HepG2 (cell line): ENCODE results near the gene ARFGAP1. TPM values are rescaled to one million over a fixed set of nuclear protein-coding genes. Genes with fewer than 3 reads are reported as not detected.

ENCODE experiments used
- ATAC-seq: fragments of 200-7000 bp; cut with Tn5 transposase; 3 replicates; pipeline ENCODE4 v1.9.1; 2020; ENCODE audit warnings: mild to moderate bottlenecking, moderate library complexity
- BruUV-seq: library from RNA; stranded (reverse); fragments of 400-500 nt; replicated peaks from 2 replicates; lab custom pipeline; 2021; lab: Mats Ljungman, UMichigan
- CTCF ChIA-PET: fragments of 300-600 bp; formaldehyde crosslinking; extraction: SDS; loops from one replicate; lab custom pipeline; 2021; ENCODE audit warnings: low total read pairs, inconsistent platforms, low intra/inter-chr PET ratio; lab: Yijun Ruan, JAX
- POLR2A ChIA-PET: fragments of 350-600 bp; sonication (Branson Sonifier 250); formaldehyde crosslinking; loops from one replicate; lab custom pipeline; 2020; ENCODE audit warnings: antibody characterized with exemption, inconsistent platforms; lab: Yijun Ruan, JAX
- DNase-seq: peaks from one replicate; pipeline ENCODE4 v3.0.0-alpha.2; 2015; ENCODE audit warnings: low spot score
- FAIRE-seq: peaks from 3 replicates; lab custom pipeline; 2011; peaks lifted over from hg19 to GRCh38; lab: Jason Lieb, UNC
- H2AFZ ChIP-seq: one replicate; pipeline ENCODE4 v1.6.1; 2011; ENCODE audit warnings: low read length, inconsistent platforms
- H3K27ac ChIP-seq: fragments of 300-600 bp; 3 replicates; pipeline ENCODE4 v1.8.0; 2011; ENCODE audit warnings: mixed run types, mild to moderate bottlenecking, mixed read lengths, low read length, inconsistent platforms; ENCODE audit not compliant: insufficient read depth; ENCODE audit errors: extremely low read length
- H3K27me3 ChIP-seq, 2 experiments: fragments of 200-600 bp in 1 of 2; 2 replicates in 1 of 2; 3 replicates in 1 of 2; pipeline versions ENCODE4 v1.6.0 to v1.8.0; 2011; ENCODE audit warnings: low read length in 2 of 2, mild to moderate bottlenecking in 2 of 2, moderate library complexity in 2 of 2, inconsistent platforms in 1 of 2; ENCODE audit not compliant: insufficient read depth in 2 of 2, control insufficient read depth in 1 of 2
- H3K36me3 ChIP-seq, 2 experiments: fragments of 200-600 bp in 1 of 2; replicated peaks in 1 of 2; 2 replicates in 1 of 2; 3 replicates in 1 of 2; pipeline versions ENCODE4 v1.5.1 to v1.8.0; 2011; ENCODE audit warnings: low read length in 2 of 2, inconsistent platforms in 1 of 2; ENCODE audit not compliant: insufficient read depth in 2 of 2, control insufficient read depth in 1 of 2
- H3K4me1 ChIP-seq: 2 replicates; pipeline ENCODE4 v1.5.1; 2012; ENCODE audit warnings: low read length, inconsistent platforms; ENCODE audit not compliant: insufficient read depth
- H3K4me2 ChIP-seq: 2 replicates; pipeline ENCODE4 v1.6.0; 2011; ENCODE audit warnings: low read depth, low read length, inconsistent platforms
- H3K4me3 ChIP-seq, 3 experiments: fragments of 200-600 bp in 1 of 3; sonication (generic), shearing (Covaris generic) in 1 of 3; replicated peaks in 1 of 3; 2 replicates each; pipeline ENCODE4 v1.5.1; 2011 to 2016; ENCODE audit warnings: low read length in 3 of 3, inconsistent platforms in 2 of 3, low read depth in 2 of 3, mild to moderate bottlenecking in 2 of 3, control low read depth in 1 of 3, mixed read lengths in 1 of 3; ENCODE audit not compliant: insufficient read depth in 1 of 3
- H3K79me2 ChIP-seq: one replicate; pipeline ENCODE4 v1.6.1; 2011; ENCODE audit warnings: low read length, inconsistent platforms; ENCODE audit not compliant: insufficient read depth
- H3K9ac ChIP-seq: 2 replicates; pipeline ENCODE4 v1.6.0; 2011; ENCODE audit warnings: mild to moderate bottlenecking, low read depth, low read length, inconsistent platforms; ENCODE audit not compliant: insufficient read depth
- H3K9me3 ChIP-seq: 2 replicates; pipeline ENCODE4 v1.5.1; 2012; ENCODE audit warnings: mild to moderate bottlenecking, low read length
- H4K20me1 ChIP-seq: 2 replicates; pipeline ENCODE4 v1.6.0; 2011; ENCODE audit warnings: inconsistent platforms, mild to moderate bottlenecking, low read length, moderate library complexity; ENCODE audit not compliant: insufficient read depth
- MNT ChIP-seq: fragments of 450-650 bp; IDR thresholded peaks from 2 replicates; pipeline ENCODE4 v1.6.1; 2016
- PCBP1 ChIP-seq: fragments of 200-400 bp; formaldehyde crosslinking; IDR thresholded peaks from 2 replicates; pipeline ENCODE4 v1.6.1; 2017; ENCODE audit warnings: mild to moderate bottlenecking, low read depth, low read length, borderline replicate concordance
- SRSF1 ChIP-seq: fragments of 200-400 bp; formaldehyde crosslinking; optimal IDR thresholded peaks from 2 replicates; pipeline ENCODE3; 2017; ENCODE audit warnings: mild to moderate bottlenecking, low read depth, low read length, moderate library complexity
- TP53 ChIP-seq: sonication (generic); formaldehyde crosslinking; conservative IDR thresholded peaks from 2 replicates; pipeline ENCODE4 v1.4.0; 2020; ENCODE audit warnings: missing genetic modification reagents
- ZNF564 ChIP-seq: sonication (generic); formaldehyde crosslinking; IDR thresholded peaks from 2 replicates; pipeline ENCODE4 v1.8.1; 2023; ENCODE audit warnings: mild to moderate bottlenecking, missing genetic modification reagents
- WGBS: methylation state at CpG from one replicate; pipeline ENCODE4 v1.1.6; 2017; ENCODE audit warnings: low lambda C conversion rate; 5-methylcytosine and 5-hydroxymethylcytosine counted together
- in situ Hi-C: cut with HindIII; loops from 2 replicates; pipeline ENCODE4 v1.10.0; 2017; ENCODE audit warnings: low pct_unique_long_range_greater_than_20kb; ENCODE audit not compliant: extremely low pct_ligation_motif_present
- intact Hi-C: fragments of 100-400 bp; cut with micrococcal nuclease; formaldehyde crosslinking; loops from one replicate; pipeline ENCODE4 v1.10.0; 2022; ENCODE audit not compliant: unreplicated experiment
- polyA plus RNA-seq, 8 experiments: library from polyadenylated mRNA; depleted of rRNA in 3 of 8; stranded (reverse) in 7 of 8; unstranded in 1 of 8; fragments of >200 nt; fragmentation: Illumina TruSeq in 4 of 8; extraction: Trizol in 4 of 8; gene quantifications; 2 replicates each; pipeline versions ENCODE4 v1.2.1 to v1.2.3, GENCODE V29; 2011 to 2016; ENCODE audit warnings: low read depth in 4 of 8, missing spikeins in 1 of 8, mixed read lengths in 1 of 8; ENCODE audit not compliant: insufficient read depth in 1 of 8
- total RNA-seq, 5 experiments: library from RNA; depleted of rRNA; stranded (reverse); fragments of >200 nt; fragmentation: Illumina TruSeq; extraction: Trizol; gene quantifications; 2 replicates each; pipeline ENCODE4 v1.2.3, GENCODE V29; 2016; ENCODE audit warnings: low read depth in 1 of 5
- TF ChIP-seq, protein P1 (sequence below): sonication (generic); formaldehyde crosslinking; IDR thresholded peaks from 2 replicates; pipeline ENCODE4 v1.5.0; 2020; ENCODE audit warnings: missing genetic modification reagents

The ARFGAP1 gene
- total and polyA plus RNA-seq, 2 of the 13 experiments (the other 11 are each of a cell fraction or from before 2014, with no cell fraction given) = 132 TPM

- no peak for TF ChIP-seq TP53
- TF ChIP-seq, protein P1, sequence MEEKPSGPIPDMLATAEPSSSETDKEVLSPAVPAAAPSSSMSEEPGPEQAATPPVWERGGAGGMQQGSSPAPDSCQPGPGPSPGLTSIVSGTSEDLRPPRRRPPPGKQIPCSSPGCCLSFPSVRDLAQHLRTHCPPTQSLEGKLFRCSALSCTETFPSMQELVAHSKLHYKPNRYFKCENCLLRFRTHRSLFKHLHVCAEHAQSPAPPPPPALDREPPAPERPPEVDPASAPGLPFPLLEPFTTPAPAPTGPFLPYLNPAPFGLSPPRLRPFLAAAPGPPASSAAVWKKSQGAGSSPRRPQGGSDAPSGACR (CRISPR knock-in tag) = no peak
- peak; percentile 63; the same call in 1 of the 2 replicates for TF ChIP-seq MNT
Measured at GRCh38 chr20:63312690-63313348, 40.2 kb downstream of the ARFGAP1 start (continued).

- ChIA-PET CTCF (no interaction called here), POLR2A (no interaction called here)
- peaks cover 12% of the 10 kb centered on the region; the same call in 1 of the 2 replicates for H4K20me1 ChIP-seq
- in situ Hi-C loops = no loop called here
- 0 out of 2 replicates have a peak, but pooled peaks have one; percentile 30 for TF ChIP-seq PCBP1
- peak; percentile 44 for TF ChIP-seq SRSF1
- no peak for TF ChIP-seq ZNF564 (CRISPR knock-in tag)
- no peak overlapping the region for H3K27ac ChIP-seq
- H3K4me2 ChIP-seq = no peak overlapping the region
- no peak overlapping the region for H2AFZ ChIP-seq
- no peaks in the 10 kb centered on the region for H3K9me3 ChIP-seq
- no peaks in the 10 kb centered on the region for H3K79me2 ChIP-seq
- intact Hi-C loops = no loop called here
- no peaks in the 10 kb centered on the region for H3K4me1 ChIP-seq
- peaks cover 11 to 65% of the 10 kb centered on the region in 2 experiments for H3K27me3 ChIP-seq
- no TSS peak for BruUV-seq
- H3K36me3 ChIP-seq = no peaks in the 10 kb centered on the region
- DNase-seq (no peak), FAIRE-seq (no peak), ATAC-seq (peak; percentile 23)
- no peak overlapping the region for H3K4me3 ChIP-seq
- 18% methylated on average over 15 of the region's 25 CpGs for WGBS
- H3K9ac ChIP-seq = no peak overlapping the region
Measured at GRCh38 chr20:63313349-63314014, 40.9 kb downstream of the ARFGAP1 start.
